Endothelial cell of umbilical vein (primary cell): ENCODE data around the gene EMX1. TPM values are rescaled to one million over a fixed set of nuclear protein-coding genes. Genes with fewer than 3 reads are reported as not detected.

Experiments used
- BruUV-seq: library from RNA; stranded (reverse); fragments of 400-500 nt; replicated peaks from 2 replicates; lab custom pipeline; 2021; lab: Mats Ljungman, UMichigan
- CTCF ChIA-PET: fragments of 300-600, 350-600 bp; sonication (Branson Sonifier 250); formaldehyde crosslinking; loops from one replicate; lab custom pipeline; 2021; ENCODE audit warnings: antibody characterized with exemption, inconsistent platforms; lab: Charles Lee
- POLR2A ChIA-PET: fragments of 300-600, 350-600 bp; sonication (Branson Sonifier 250); formaldehyde crosslinking; loops from one replicate; lab custom pipeline; 2021; ENCODE audit warnings: antibody characterized with exemption, inconsistent platforms; lab: Charles Lee
- DNase-seq: peaks from one replicate; pipeline ENCODE4 v3.0.0-alpha.2; 2011; ENCODE audit warnings: low read depth, low spot score
- FAIRE-seq: peaks from 2 replicates; lab custom pipeline; 2011; peaks lifted over from hg19 to GRCh38; lab: Jason Lieb, UNC
- H2AFZ ChIP-seq: 2 replicates; pipeline ENCODE4 v1.6.0; 2012; ENCODE audit warnings: low read depth, low read length, control low read depth, inconsistent platforms
- H3K27ac ChIP-seq: 2 replicates; pipeline ENCODE4 v1.5.1; 2011; ENCODE audit warnings: low read depth, mild to moderate bottlenecking, control low read depth, low read length, moderate library complexity; ENCODE audit not compliant: insufficient read depth
- H3K27me3 ChIP-seq, 2 experiments: 2 replicates each; pipeline versions ENCODE4 v1.6.0 to v1.6.1; 2011; ENCODE audit warnings: low read length in 2 of 2, mixed read lengths in 1 of 2; ENCODE audit not compliant: control insufficient read depth in 2 of 2, insufficient read depth in 2 of 2
- H3K36me3 ChIP-seq, 2 experiments: 2 replicates in 1 of 2; 3 replicates in 1 of 2; pipeline ENCODE4 v1.5.1; 2011; ENCODE audit warnings: low read length in 2 of 2, mild to moderate bottlenecking in 1 of 2, moderate library complexity in 1 of 2; ENCODE audit not compliant: control insufficient read depth in 2 of 2, insufficient read depth in 2 of 2; ENCODE audit errors: extremely low read depth in 1 of 2
- H3K4me1 ChIP-seq: 3 replicates; pipeline ENCODE4 v1.5.1; 2011; ENCODE audit warnings: mild to moderate bottlenecking, low read length; ENCODE audit not compliant: control insufficient read depth, insufficient read depth; ENCODE audit errors: extremely low read depth
- H3K4me2 ChIP-seq: 2 replicates; pipeline ENCODE4 v1.6.1; 2011; ENCODE audit warnings: low read length, control low read depth, mixed read lengths; ENCODE audit not compliant: insufficient read depth
- H3K4me3 ChIP-seq, 3 experiments: fragments of 200-600 bp in 1 of 3; sonication (generic), shearing (Covaris generic) in 1 of 3; replicated peaks in 1 of 3; 2 replicates each; pipeline ENCODE4 v1.5.1; 2011 to 2016; ENCODE audit warnings: control low read depth in 3 of 3, low read length in 3 of 3, mild to moderate bottlenecking in 2 of 3, inconsistent platforms in 1 of 3, low read depth in 1 of 3, moderate library complexity in 1 of 3; ENCODE audit not compliant: insufficient read depth in 1 of 3
- H3K79me2 ChIP-seq: 2 replicates; pipeline ENCODE4 v1.6.0; 2012; ENCODE audit warnings: low read length, inconsistent platforms; ENCODE audit not compliant: control insufficient read depth, insufficient read depth
- H3K9ac ChIP-seq: replicated peaks from 2 replicates; pipeline ENCODE3; 2011; ENCODE audit warnings: low read length, control low read depth; ENCODE audit not compliant: insufficient read depth; ENCODE audit errors: extremely low read depth
- H3K9me1 ChIP-seq: replicated peaks from 3 replicates; pipeline ENCODE4 v1.6.0; 2011; ENCODE audit warnings: mild to moderate bottlenecking, low read length; ENCODE audit not compliant: control insufficient read depth, insufficient read depth; ENCODE audit errors: extremely low read depth
- H3K9me3 ChIP-seq: replicated peaks from 2 replicates; pipeline ENCODE4 v1.5.1; 2012; ENCODE audit warnings: low read length, inconsistent platforms; ENCODE audit not compliant: control insufficient read depth, insufficient read depth
- H4K20me1 ChIP-seq: replicated peaks from 2 replicates; pipeline ENCODE3; 2011; ENCODE audit warnings: mild to moderate bottlenecking, low read length; ENCODE audit not compliant: control insufficient read depth, insufficient read depth; ENCODE audit errors: extremely low read depth
- CTCF ChIP-seq, 2 donors: IDR thresholded peaks; 1 replicate in 1 of 2; 2 replicates in 1 of 2; pipeline ENCODE4 v1.5.1; 2011; ENCODE audit warnings: low read length in 2 of 2, mild to moderate bottlenecking in 2 of 2, moderate library complexity in 2 of 2, control low read depth in 1 of 2, inconsistent platforms in 1 of 2, low read depth in 1 of 2; ENCODE audit not compliant: insufficient read depth in 1 of 2; ENCODE audit errors: extremely low read depth in 1 of 2
- EZH2 ChIP-seq: IDR thresholded peaks from 2 replicates; pipeline ENCODE4 v1.6.1; 2012; ENCODE audit warnings: borderline replicate concordance, low read depth, mild to moderate bottlenecking, moderate library complexity, low read length, inconsistent platforms; ENCODE audit not compliant: severe bottlenecking
- GATA2 ChIP-seq: IDR thresholded peaks from 2 replicates; pipeline ENCODE4 v1.7.0; 2011; ENCODE audit warnings: low read depth, mild to moderate bottlenecking, moderate library complexity, mixed read lengths, low read length; ENCODE audit not compliant: insufficient read length, insufficient read depth
- JUN ChIP-seq: IDR thresholded peaks from 2 replicates; pipeline ENCODE4 v1.6.1; 2011; ENCODE audit warnings: borderline replicate concordance, low read depth; ENCODE audit not compliant: insufficient read length, insufficient read depth
- POLR2A ChIP-seq: IDR thresholded peaks from 2 replicates; pipeline ENCODE4 v1.6.1; 2012; ENCODE audit warnings: low read depth, mild to moderate bottlenecking, control low read depth, low read length
- dilution Hi-C: fragments of 300-500 bp; cut with MboI; formaldehyde crosslinking; loops from one replicate; pipeline ENCODE4 v1.15.0; 2019; ENCODE audit warnings: low sequenced_read_pairs; ENCODE audit not compliant: extremely low pct_ligation_motif_present
- intact Hi-C: fragments of 100-400 bp; cut with micrococcal nuclease; formaldehyde crosslinking; loops from one replicate; pipeline ENCODE4 v1.10.0; 2022
- polyA plus RNA-seq, 4 experiments: library from polyadenylated mRNA; depleted of rRNA in 3 of 4; stranded (reverse) in 3 of 4; unstranded in 1 of 4; fragments of >200 nt; gene quantifications; 2 replicates each; pipeline versions ENCODE4 v1.2.1 to v1.2.3, GENCODE V29; 2011 to 2012; ENCODE audit warnings: missing spikeins in 1 of 4
- total RNA-seq: library from RNA; stranded (reverse); gene quantifications from 2 replicates; pipeline ENCODE4 v1.2.3, GENCODE V29; 2021

EMX1 gene
- total and polyA plus RNA-seq, 2 donors (not counting 3 experiments of a cell fraction or from before 2014, with no cell fraction given) = not detected

DNA sequence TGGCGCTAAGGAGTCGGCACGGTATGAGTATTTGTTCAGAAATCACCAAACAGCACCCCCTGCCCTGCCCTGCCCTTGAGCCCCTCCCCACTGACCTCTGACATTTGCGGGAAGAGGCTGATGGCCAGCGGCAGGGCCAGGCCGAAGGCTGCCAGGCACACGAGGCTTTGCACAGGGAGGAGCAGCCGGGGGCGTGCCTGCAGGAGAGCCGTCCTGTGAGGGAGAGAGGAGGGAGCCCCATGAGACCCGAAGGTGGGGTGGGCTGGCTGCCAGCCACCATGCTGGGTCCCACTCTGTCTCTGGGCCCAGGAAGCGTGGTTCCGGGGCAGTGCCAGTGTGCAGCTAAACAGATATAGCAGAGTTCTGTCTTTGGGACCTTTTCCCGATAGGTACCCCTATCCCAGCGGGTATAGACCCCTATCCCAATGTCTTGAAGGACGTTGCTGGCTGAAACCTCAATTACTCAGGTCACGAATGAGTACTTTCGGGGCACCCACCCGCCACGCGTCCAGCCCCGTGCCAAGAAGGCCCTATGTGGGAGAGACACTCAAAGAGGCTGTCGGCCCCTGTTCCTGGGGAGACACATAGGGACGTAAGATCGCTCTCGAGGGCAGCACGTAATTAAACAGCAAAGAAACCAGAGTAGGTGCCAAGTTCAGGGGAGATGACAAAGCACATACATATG lies 43.9 kb downstream of the EMX1 start:
- dilution Hi-C loops = no loop called here
- TF ChIP-seq POLR2A (no peak), CTCF (IDR thresholded peaks at IDR 0.05; ENCODE audit: extremely low read depth in 1 of 2, insufficient read depth in 1 of 2, low read depth in 1 of 2, low read length in 2 of 2) (no peak), EZH2 (no peak), JUN (no peak), GATA2 (no peak)
- Histone ChIP-seq H3K4me1 (no peaks in the 10 kb centered on the region), H3K9me1 (no peaks in the 10 kb centered on the region), H3K36me3 (no peaks in the 10 kb centered on the region), H3K27ac (no peak overlapping the region), H3K4me3 (no peak overlapping the region), H3K9ac (no peak overlapping the region), H3K79me2 (no peaks in the 10 kb centered on the region), H2AFZ (no peak overlapping the region), H3K4me2 (no peak overlapping the region), H4K20me1 (no peaks in the 10 kb centered on the region), H3K27me3 (no peaks in the 10 kb centered on the region), H3K9me3 (no peaks in the 10 kb centered on the region)
- DNase-seq (no peak), FAIRE-seq (no peak)
- intact Hi-C loops = no loop called here
- ChIA-PET POLR2A (no interaction called here), CTCF (no interaction called here)
- BruUV-seq = no TSS peak
